Measurements from ENCODE around the gene SCN10A. TPM values are rescaled to one million over a fixed set of nuclear protein-coding genes. Genes with fewer than 3 reads are reported as not detected.
A peak's percentile ranks its signal among the peaks of the same experiment; 100 is the strongest.

The SCN10A gene
- total RNA-seq, 2 donors from 2014 or later: not detected

- Mint-ChIP-seq H3K27me3 (peaks cover 26% of the 10 kb centered on the region), H3K27ac (no peak overlapping the region), H3K4me3 (peak overlapping the region; percentile 25), H3K4me1 (peaks cover 12% of the 10 kb centered on the region), H3K36me3 (ENCODE audit: low read depth) (no peaks in the 10 kb centered on the region)
- peak; percentile 35 to 60 (median 46) for DNase-seq
- H3K9me3 ChIP-seq (ENCODE audit: control insufficient read depth, low read length, poor library complexity, severe bottlenecking): no peaks in the 10 kb centered on the region
- peak; percentile 71 for ATAC-seq
Measured at GRCh38 chr3:38651153-38651789, 164.7 kb downstream of the SCN10A start.

- H3K4me3 Mint-ChIP-seq: no peak overlapping the region
- H3K9me3 ChIP-seq (ENCODE audit: control insufficient read depth, low read length, poor library complexity, severe bottlenecking): no peaks in the 10 kb centered on the region
Measured at GRCh38 chr3:38650248-38650951, 165.6 kb downstream of the SCN10A start.

GRCh38 chr3:38649500-38650247, 166.3 kb downstream of the SCN10A start, which contains the start of gene SCN5A:
Gene SCN5A, minus strand, starts transcription at chr3:38649687. Its CDS starts 16,380 bp downstream, at chr3:38633307.
- peak; percentile 31 to 52 (median 50) for DNase-seq
- H3K4me3 Mint-ChIP-seq: no peak within 1 kb of the TSS
- peaks cover 19% of the 10 kb centered on the region for H3K27me3 Mint-ChIP-seq
- peak within 1 kb of the TSS; percentile 47 for H3K27ac Mint-ChIP-seq
- peak; percentile 85 for ATAC-seq
- H3K36me3 Mint-ChIP-seq (ENCODE audit: low read depth): no peaks in the 10 kb centered on the region
- peaks cover 8% of the 10 kb centered on the region for H3K4me1 Mint-ChIP-seq
- H3K9me3 ChIP-seq (ENCODE audit: control insufficient read depth, low read length, poor library complexity, severe bottlenecking): no peaks in the 10 kb centered on the region

More at GRCh38 chr3:38650248-38650951, 165.6 kb downstream of the SCN10A start:
- Mint-ChIP-seq H3K27ac (no peak overlapping the region), H3K4me1 (peaks cover 8% of the 10 kb centered on the region), H3K36me3 (ENCODE audit: low read depth) (no peaks in the 10 kb centered on the region), H3K27me3 (peaks cover 19% of the 10 kb centered on the region)
- DNase-seq (no peak), ATAC-seq (no peak)

GRCh38 chr3:38648659-38649499, 167.1 kb downstream of the SCN10A start:
- DNase-seq: no peak
- ATAC-seq: no peak
- no peaks in the 10 kb centered on the region for H3K36me3 Mint-ChIP-seq (ENCODE audit: low read depth)
- H3K27ac Mint-ChIP-seq: peak overlapping the region; percentile 47
- H3K9me3 ChIP-seq (ENCODE audit: control insufficient read depth, low read length, poor library complexity, severe bottlenecking): no peaks in the 10 kb centered on the region
- peaks cover 8% of the 10 kb centered on the region for H3K4me1 Mint-ChIP-seq
- H3K27me3 Mint-ChIP-seq: peaks cover 19% of the 10 kb centered on the region
- no peak overlapping the region for H3K4me3 Mint-ChIP-seq

GRCh38 chr3:38648024-38648658, 167.9 kb downstream of the SCN10A start:
- H3K4me1 Mint-ChIP-seq: peaks cover 8% of the 10 kb centered on the region
- no peaks in the 10 kb centered on the region for H3K36me3 Mint-ChIP-seq (ENCODE audit: low read depth)
- H3K27ac Mint-ChIP-seq: peak overlapping the region; percentile 47
- no peak overlapping the region for H3K4me3 Mint-ChIP-seq
- peaks cover 12% of the 10 kb centered on the region for H3K27me3 Mint-ChIP-seq
- ATAC-seq (no peak), DNase-seq (no peak)
- H3K9me3 ChIP-seq (ENCODE audit: control insufficient read depth, low read length, poor library complexity, severe bottlenecking): no peaks in the 10 kb centered on the region

- DNase-seq (no peak), ATAC-seq (no peak)
- H3K4me3 Mint-ChIP-seq: no peak overlapping the region
- peaks cover 8% of the 10 kb centered on the region for H3K27me3 Mint-ChIP-seq
- H3K4me1 Mint-ChIP-seq: peaks cover 8% of the 10 kb centered on the region
- H3K27ac Mint-ChIP-seq: no peak overlapping the region
- no peaks in the 10 kb centered on the region for H3K36me3 Mint-ChIP-seq (ENCODE audit: low read depth)
- no peaks in the 10 kb centered on the region for H3K9me3 ChIP-seq (ENCODE audit: control insufficient read depth, low read length, poor library complexity, severe bottlenecking)
Measured at GRCh38 chr3:38647217-38647970, 168.6 kb downstream of the SCN10A start.

Other genes with a start within 250 kb of the SCN10A start
- under 1 TPM in 1 of 2 donors, not detected in 1; 0.05 TPM for gene SCN5A, start 166.5 kb downstream of the SCN10A start, total RNA-seq
- gene SCN11A, start 235.7 kb upstream of the SCN10A start, total RNA-seq: under 1 TPM in 1 of 2 donors, not detected in 1; 0.05 TPM
- 100 to 1,000 TPM; 102 to 107 TPM for gene WDR48, start 235.8 kb upstream of the SCN10A start, total RNA-seq